Astrocyte of the spinal cord (primary cell): Measurements from ENCODE around the gene PLA2G15.
A peak's percentile ranks its signal among the peaks of the same experiment; 100 is the strongest.

Source experiments
- DNase-seq: peaks from one replicate; pipeline ENCODE4 v3.0.0; 2011; ENCODE audit warnings: low read depth, low spot score
- H3K4me3 ChIP-seq: 2 replicates; pipeline ENCODE4 v1.5.1; 2011; ENCODE audit warnings: low read depth, mild to moderate bottlenecking, low read length, moderate library complexity
- in situ Hi-C: cut with HindIII; loops from 2 replicates; pipeline ENCODE4 v1.10.0; 2017; ENCODE audit warnings: low sequenced_read_pairs
- TF ChIP-seq, protein P1 (sequence below): IDR thresholded peaks from 2 replicates; pipeline ENCODE4 v1.5.1; 2012; ENCODE audit warnings: low read depth, mild to moderate bottlenecking, low read length, inconsistent platforms

The PLA2G15 gene

DNA sequence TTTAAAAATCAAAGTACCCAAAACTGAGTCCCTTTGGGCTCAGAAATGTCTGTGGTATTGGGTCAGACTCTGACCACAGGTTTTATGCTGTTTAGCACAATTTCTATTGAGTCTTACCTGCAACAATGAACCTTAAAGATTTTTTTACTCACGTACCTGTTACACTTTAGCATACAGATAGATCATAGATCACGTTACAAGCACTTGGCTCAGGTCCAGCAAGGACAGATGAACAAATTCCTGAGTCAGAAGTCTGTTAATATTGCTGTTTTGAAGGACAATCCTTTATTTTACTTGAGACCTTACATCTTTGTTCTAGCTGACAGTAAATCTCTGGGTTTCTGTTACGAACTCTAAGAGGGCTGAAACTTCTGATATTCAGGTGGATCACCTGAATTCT lies 52.7 kb downstream of the PLA2G15 start:
- in situ Hi-C loops, result no loop called here
- DNase-seq, result no peak

DNA sequence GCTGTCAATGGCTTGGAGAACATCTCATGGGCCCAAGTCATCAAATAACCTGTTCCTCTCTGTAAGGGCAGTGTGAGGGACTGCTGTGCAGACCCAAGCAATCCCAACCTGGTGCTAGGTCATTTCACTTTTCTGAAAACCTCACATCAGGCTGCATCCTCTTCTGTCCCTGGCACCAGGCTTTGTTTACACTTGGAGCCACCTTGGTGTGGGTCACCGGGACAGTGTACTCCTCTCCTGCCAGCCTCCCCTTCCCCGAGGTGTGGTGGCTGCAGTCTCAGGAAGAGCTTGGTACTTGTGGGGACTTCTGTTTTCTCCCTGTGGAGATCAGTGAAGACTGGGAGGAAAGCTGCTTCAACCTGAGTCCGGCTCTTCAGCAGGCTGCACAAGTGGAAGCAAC lies 53.1 kb downstream of the PLA2G15 start:
- TF ChIP-seq, protein P1, sequence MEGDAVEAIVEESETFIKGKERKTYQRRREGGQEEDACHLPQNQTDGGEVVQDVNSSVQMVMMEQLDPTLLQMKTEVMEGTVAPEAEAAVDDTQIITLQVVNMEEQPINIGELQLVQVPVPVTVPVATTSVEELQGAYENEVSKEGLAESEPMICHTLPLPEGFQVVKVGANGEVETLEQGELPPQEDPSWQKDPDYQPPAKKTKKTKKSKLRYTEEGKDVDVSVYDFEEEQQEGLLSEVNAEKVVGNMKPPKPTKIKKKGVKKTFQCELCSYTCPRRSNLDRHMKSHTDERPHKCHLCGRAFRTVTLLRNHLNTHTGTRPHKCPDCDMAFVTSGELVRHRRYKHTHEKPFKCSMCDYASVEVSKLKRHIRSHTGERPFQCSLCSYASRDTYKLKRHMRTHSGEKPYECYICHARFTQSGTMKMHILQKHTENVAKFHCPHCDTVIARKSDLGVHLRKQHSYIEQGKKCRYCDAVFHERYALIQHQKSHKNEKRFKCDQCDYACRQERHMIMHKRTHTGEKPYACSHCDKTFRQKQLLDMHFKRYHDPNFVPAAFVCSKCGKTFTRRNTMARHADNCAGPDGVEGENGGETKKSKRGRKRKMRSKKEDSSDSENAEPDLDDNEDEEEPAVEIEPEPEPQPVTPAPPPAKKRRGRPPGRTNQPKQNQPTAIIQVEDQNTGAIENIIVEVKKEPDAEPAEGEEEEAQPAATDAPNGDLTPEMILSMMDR, result no peak
- DNase-seq, result no peak
- in situ Hi-C loops, result no loop called here
- H3K4me3 ChIP-seq, result no peak overlapping the region

More for the DNA sequence above, 52.7 kb downstream of the PLA2G15 start:
- no peak overlapping the region for H3K4me3 ChIP-seq
- TF ChIP-seq, protein P1, result no peak

DNA sequence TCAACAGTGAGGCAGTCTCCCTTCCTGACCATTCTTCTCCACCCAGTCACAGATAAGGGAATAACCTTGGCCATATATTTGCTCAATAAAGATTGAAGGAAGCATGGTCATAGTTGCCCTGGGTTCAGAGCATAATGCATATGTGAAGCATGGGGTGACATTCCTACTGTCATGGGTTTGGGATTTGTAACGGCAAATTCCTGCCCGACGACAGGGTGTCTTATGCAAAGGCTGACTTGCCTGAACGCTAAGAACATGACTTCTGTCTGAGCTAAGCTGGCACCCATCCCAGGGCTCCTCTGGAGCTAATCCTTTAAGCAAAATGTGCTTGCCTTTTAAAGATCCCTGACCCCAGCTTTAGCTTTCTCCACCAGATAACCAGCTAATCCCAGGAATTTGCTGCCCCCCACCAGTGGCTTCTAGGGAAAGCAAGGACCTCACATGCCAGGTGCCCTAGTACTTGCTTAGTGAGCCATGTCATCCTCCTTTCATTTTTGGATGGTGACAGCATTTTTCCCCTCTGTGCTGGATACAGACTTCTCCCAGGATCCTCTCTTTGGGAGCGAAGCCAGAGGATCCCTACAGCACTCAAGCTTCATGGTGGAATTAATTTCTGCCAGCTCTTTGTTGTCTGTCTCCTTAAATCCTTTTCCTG lies 53.9 kb downstream of the PLA2G15 start:
- peak; percentile 59 for DNase-seq
- in situ Hi-C loops, result no loop called here
- H3K4me3 ChIP-seq, result no peak overlapping the region
- TF ChIP-seq, protein P1, result no peak

DNA sequence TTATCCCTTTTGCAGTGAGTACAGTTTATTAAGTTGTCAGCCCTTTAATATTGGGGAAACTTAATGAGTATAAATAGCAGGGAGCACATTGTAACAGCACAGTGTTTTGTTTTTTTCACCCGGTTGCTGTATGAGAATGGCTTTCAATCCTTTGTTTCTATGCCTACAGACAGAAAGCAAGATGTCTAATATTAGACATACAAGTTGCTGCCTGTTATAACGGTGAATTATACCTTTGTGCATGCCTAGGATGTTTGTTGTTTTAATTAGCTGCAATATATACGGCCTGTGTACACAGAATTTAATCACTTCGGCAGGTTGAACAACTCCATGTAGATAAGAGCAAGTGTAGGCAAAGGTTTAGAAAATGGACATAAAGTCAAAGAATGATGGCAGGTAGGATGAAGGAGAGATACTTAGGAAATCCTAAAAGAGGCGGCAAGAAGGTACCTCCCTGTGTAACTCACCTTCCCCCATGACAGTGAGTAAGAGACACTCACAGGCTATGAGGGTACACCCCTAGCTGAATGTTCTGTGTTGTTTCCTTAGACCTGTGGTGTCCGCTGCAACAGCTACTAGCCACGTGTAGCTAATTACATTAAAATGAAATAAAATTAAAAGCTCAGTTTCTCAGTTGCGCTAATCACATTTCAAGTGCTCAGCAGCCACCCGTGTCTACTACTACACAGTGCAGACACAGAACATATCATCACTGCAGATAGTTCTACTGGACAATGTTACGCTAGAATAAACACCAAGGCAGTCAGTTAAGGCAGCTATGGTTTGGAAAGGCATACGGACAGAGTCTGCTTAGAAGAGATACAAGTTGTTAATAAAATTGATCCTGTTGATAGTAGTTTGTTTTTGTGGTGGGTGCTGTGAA lies 54.6 kb downstream of the PLA2G15 start:
- in situ Hi-C loops, result no loop called here
- H3K4me3 ChIP-seq, result no peak overlapping the region
- TF ChIP-seq, protein P1, result no peak
- DNase-seq, result no peak

DNA sequence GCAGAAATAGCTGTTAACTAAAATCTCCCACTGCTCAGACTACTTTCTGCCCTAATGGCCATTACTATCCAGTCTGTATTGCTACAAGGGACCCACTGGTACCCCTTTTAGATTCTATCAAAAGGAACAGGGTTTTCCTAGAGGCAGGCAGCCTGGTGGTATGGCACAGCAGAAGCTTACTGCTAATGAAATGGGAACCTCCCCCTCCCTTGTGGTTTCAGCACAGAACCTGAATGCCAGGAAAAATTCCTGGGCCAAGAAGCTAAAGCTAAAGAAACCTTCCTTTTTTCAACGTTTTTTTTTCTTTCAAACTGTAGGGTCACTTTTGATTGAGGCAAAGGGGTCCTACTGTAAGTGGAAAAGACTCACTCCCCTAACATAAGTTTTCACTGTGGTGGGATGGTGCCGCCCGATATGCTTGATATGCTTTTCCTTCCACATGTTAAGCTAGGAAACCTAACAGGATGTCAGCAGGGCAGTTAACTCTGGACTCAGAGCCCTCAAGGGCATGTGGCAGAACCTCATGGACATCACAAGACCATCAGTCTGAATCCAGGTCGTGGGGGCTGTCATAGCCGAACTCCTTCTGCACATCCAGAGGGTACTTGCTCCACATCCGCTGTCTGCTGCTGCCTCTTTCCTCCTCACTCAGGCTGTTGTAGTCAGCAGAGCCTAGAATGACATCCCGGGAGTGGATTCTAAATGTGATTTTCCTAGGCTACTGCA lies 55.7 kb downstream of the PLA2G15 start:
- in situ Hi-C loops, result no loop called here
- DNase-seq, result no peak
- TF ChIP-seq, protein P1, result no peak
- H3K4me3 ChIP-seq, result no peak overlapping the region

DNA sequence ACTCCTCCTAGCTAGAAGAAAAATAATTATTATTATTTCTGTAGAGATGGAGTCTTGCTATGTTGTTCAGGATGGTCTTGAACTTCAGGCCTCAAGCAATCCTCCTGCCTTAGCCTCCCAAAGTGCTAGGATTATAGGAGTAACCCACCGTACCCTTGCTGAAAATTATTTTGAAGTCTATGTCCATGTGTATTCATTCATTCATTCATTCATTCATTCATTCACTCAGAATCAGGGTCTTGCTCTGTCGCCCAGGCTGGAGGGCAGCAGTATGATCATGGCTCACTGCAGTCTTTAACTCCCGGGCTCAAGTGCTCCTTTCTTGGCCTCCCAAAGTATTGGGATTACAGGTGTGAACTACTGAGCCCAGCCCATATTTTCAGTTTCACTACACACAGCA lies 61.5 kb downstream of the PLA2G15 start:
- TF ChIP-seq, protein P1, result no peak
- in situ Hi-C loops, result no loop called here
- H3K4me3 ChIP-seq, result no peak overlapping the region
- no peak for DNase-seq
